Measurements from ENCODE around the gene DENND4A. TPM values are rescaled to one million over a fixed set of nuclear protein-coding genes. Genes with fewer than 3 reads are reported as not detected.

Gene DENND4A
- total RNA-seq, 1 experiment from 2014 or later, result 26.0 TPM

DNA sequence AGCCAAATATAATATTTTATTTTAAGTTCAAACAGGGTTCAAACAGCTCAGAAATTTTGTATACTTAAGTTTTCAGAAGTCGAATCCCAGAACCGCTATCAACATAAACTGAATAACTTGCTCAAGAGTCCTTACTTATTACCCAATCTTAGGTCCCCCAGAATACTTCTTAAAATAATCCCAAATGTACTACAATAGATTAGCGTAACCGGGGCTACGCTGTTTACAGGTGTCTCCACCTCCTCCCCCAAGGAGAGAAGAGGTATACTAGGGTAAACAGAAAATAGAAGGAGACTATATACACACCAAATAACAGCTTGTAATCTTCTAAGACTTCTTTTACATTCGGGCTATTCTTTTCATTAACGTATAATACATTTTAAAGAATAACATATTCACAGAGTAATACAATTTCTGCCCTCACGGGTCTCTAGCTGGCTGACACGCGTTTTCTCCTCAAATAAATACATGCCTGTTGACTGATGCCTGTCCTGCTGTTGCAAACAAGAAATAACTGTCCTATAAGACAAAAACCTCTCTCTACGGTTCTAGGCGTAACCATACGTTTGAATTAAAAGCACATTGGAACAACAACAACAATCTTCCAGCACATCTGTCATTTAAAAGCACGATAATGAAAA lies 1.3 kb downstream of the DENND4A start:
- Mint-ChIP-seq H3K27ac (ENCODE audit: unreplicated experiment) (peak overlapping the region; percentile 56), H3K4me1 (ENCODE audit: low read depth, unreplicated experiment) (peaks cover 25% of the 10 kb centered on the region), H3K27me3 (ENCODE audit: unreplicated experiment) (no peaks in the 10 kb centered on the region), H3K9me3 (ENCODE audit: low read depth, unreplicated experiment) (no peaks in the 10 kb centered on the region), H3K36me3 (ENCODE audit: insufficient read depth, unreplicated experiment) (peaks cover 25% of the 10 kb centered on the region), H3K4me3 (ENCODE audit: low read depth, unreplicated experiment) (peak overlapping the region; percentile 90)
- TF ChIP-seq, protein P1, sequence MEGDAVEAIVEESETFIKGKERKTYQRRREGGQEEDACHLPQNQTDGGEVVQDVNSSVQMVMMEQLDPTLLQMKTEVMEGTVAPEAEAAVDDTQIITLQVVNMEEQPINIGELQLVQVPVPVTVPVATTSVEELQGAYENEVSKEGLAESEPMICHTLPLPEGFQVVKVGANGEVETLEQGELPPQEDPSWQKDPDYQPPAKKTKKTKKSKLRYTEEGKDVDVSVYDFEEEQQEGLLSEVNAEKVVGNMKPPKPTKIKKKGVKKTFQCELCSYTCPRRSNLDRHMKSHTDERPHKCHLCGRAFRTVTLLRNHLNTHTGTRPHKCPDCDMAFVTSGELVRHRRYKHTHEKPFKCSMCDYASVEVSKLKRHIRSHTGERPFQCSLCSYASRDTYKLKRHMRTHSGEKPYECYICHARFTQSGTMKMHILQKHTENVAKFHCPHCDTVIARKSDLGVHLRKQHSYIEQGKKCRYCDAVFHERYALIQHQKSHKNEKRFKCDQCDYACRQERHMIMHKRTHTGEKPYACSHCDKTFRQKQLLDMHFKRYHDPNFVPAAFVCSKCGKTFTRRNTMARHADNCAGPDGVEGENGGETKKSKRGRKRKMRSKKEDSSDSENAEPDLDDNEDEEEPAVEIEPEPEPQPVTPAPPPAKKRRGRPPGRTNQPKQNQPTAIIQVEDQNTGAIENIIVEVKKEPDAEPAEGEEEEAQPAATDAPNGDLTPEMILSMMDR (IDR thresholded peaks at IDR 0.05; ENCODE audit: unreplicated experiment), result no peak
- CTCF ChIA-PET, result interaction anchor here (0.6 to 1.2 kb wide), 4 partner anchors 25 to 42 kb away, joined by 3 to 6 read pairs (median 4); no protein-coding TSS in a partner anchor
- intact Hi-C loops (cut with micrococcal nuclease; ENCODE audit: unreplicated experiment), result loop anchor here (1.0 kb wide), 1 partner anchor 79 kb away; no protein-coding TSS in a partner anchor
- DNase-seq, result no peak
- no TSS peak for BruUV-seq (replicated peaks)

DNA sequence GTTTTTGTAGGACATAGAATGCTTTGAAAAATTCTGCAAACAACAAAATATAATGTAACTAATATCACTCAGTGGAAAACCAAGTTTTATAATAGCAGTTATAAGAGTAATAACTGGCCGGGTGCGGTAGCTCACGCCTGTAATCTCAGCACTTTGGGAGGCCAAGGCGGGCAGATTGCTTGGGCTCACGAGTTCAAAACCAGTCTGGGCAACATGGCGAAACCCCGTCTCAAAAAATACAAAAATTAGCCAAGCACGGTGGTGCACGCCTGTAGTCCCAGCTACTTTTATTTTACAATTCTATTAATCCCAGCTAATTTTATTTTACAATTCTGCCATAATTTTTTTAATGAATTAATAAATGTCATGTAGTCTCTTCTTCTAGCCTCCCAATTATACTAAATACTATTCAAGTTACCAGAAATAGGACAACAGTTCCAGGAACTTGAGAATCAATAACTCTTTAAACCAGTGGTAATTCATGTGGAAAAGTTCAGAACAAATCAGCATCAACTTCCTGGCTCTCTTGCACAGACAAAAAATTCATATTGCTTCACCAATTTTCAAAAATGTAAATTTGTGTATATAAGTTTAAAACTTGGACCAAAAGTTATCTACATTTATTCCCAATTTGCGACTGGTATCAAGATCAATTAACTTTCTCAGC lies 2.2 kb downstream of the DENND4A start:
- TSS peak; percentile 39 for BruUV-seq (replicated peaks)
- CTCF ChIA-PET, result interaction anchor here (0.9 kb wide), 1 partner anchor 34 kb away, joined by 3 read pairs; no protein-coding TSS in a partner anchor
- H3K4me3 Mint-ChIP-seq (ENCODE audit: low read depth, unreplicated experiment), result peak overlapping the region; percentile 90
- intact Hi-C loops (cut with micrococcal nuclease; ENCODE audit: unreplicated experiment), result loop anchor here (2.0 kb wide), 1 partner anchor 43 kb away; no protein-coding TSS in a partner anchor
- no peaks in the 10 kb centered on the region for H3K9me3 Mint-ChIP-seq (ENCODE audit: low read depth, unreplicated experiment)
- no peak overlapping the region for H3K27ac Mint-ChIP-seq (ENCODE audit: unreplicated experiment)
- peaks cover 25% of the 10 kb centered on the region for H3K4me1 Mint-ChIP-seq (ENCODE audit: low read depth, unreplicated experiment)
- no peaks in the 10 kb centered on the region for H3K27me3 Mint-ChIP-seq (ENCODE audit: unreplicated experiment)
- H3K36me3 Mint-ChIP-seq (ENCODE audit: insufficient read depth, unreplicated experiment), result peaks cover 25% of the 10 kb centered on the region
- no peak for DNase-seq
- TF ChIP-seq, protein P1 (IDR thresholded peaks at IDR 0.05; ENCODE audit: unreplicated experiment), result no peak

DNA sequence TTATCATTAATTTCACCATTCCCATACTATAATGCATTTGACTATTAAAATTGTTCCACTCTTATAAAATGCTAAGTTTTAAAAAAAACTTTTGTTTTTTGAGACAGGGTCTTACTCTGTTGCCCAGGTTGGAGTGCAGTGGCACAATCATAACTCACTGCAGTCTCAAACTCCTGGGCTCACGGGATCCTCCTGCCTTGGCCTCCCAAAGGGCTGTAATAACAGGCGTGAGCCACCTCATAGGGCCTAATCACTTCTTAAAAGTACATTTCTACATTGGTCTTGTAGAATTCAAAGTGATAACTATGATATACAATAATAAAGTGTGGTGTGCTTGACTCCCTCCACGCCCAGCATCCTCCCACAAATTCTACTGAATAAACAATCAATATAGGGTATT lies 3.0 kb downstream of the DENND4A start:
- CTCF ChIA-PET, result interaction anchor here (0.9 kb wide), 1 partner anchor 35 kb away, joined by 3 read pairs; no protein-coding TSS in a partner anchor
- no TSS peak for BruUV-seq (replicated peaks)
- no peak overlapping the region for H3K27ac Mint-ChIP-seq (ENCODE audit: unreplicated experiment)

DNA sequence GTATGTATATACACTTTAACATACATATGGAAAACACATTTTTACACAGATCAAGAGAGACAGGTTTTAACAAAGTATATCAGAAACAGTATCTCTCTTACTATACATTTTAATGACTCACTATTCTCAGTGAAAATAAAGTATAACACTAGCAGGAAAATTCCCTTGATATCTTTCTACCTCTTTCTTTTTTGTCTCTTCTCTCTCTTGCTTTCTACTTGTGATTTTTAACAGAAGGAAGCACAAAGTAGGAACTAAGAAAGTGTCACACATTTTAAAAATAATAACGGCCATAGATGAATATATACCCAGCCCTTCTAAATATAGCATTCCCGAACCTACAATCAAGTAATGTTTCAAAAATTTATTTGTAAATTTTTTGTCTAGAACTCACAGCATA lies 4.8 kb downstream of the DENND4A start:
- H3K4me1 Mint-ChIP-seq (ENCODE audit: low read depth, unreplicated experiment), result peaks cover 25% of the 10 kb centered on the region
- CTCF ChIA-PET, result interaction anchor here (0.6 kb wide), 1 partner anchor 33 kb away, joined by 3 read pairs; no protein-coding TSS in a partner anchor

More for the DNA sequence above, 3.0 kb downstream of the DENND4A start:
- intact Hi-C loops (cut with micrococcal nuclease; ENCODE audit: unreplicated experiment), result loop anchor here (2.0 kb wide), 1 partner anchor 44 kb away; no protein-coding TSS in a partner anchor
- Mint-ChIP-seq H3K4me1 (ENCODE audit: low read depth, unreplicated experiment) (peaks cover 25% of the 10 kb centered on the region), H3K27me3 (ENCODE audit: unreplicated experiment) (no peaks in the 10 kb centered on the region), H3K4me3 (ENCODE audit: low read depth, unreplicated experiment) (no peak overlapping the region), H3K9me3 (ENCODE audit: low read depth, unreplicated experiment) (no peaks in the 10 kb centered on the region), H3K36me3 (ENCODE audit: insufficient read depth, unreplicated experiment) (peaks cover 25% of the 10 kb centered on the region)
- no peak for DNase-seq
- TF ChIP-seq, protein P1 (IDR thresholded peaks at IDR 0.05; ENCODE audit: unreplicated experiment), result no peak

More for the DNA sequence above, 4.8 kb downstream of the DENND4A start:
- Mint-ChIP-seq H3K27me3 (ENCODE audit: unreplicated experiment) (no peaks in the 10 kb centered on the region), H3K4me3 (ENCODE audit: low read depth, unreplicated experiment) (peak overlapping the region; percentile 16), H3K9me3 (ENCODE audit: low read depth, unreplicated experiment) (no peaks in the 10 kb centered on the region), H3K36me3 (ENCODE audit: insufficient read depth, unreplicated experiment) (peaks cover 19% of the 10 kb centered on the region), H3K27ac (ENCODE audit: unreplicated experiment) (peak overlapping the region; percentile 71)
- intact Hi-C loops (cut with micrococcal nuclease; ENCODE audit: unreplicated experiment), result no loop called here
- TF ChIP-seq, protein P1 (IDR thresholded peaks at IDR 0.05; ENCODE audit: unreplicated experiment), result no peak
- no TSS peak for BruUV-seq (replicated peaks)
- DNase-seq, result no peak
